Measurements from ENCODE around the gene GNG10. TPM values are rescaled to one million over a fixed set of nuclear protein-coding genes. Genes with fewer than 3 reads are reported as not detected.

Gene GNG10
- total RNA-seq, 4 donors from 2014 or later: 9.0 to 54.9 (median 37.8) TPM

GRCh38 chr9:111715471-111715870, 54.1 kb downstream of the GNG10 start:
- no peaks in the 10 kb centered on the region for H3K4me1 ChIP-seq
- H3K4me3 ChIP-seq: no peak overlapping the region
- no peaks in the 10 kb centered on the region for H3K36me3 ChIP-seq
- intact Hi-C loops (cut with DNase I): no loop called here
- DNase-seq: no peak
- no peak overlapping the region for H3K27ac ChIP-seq
- no peaks in the 10 kb centered on the region for H3K9me3 ChIP-seq
- TF ChIP-seq POLR2A (IDR thresholded peaks at IDR 0.05) (no peak), CTCF (IDR thresholded peaks at IDR 0.05) (no peak)
- no peaks in the 10 kb centered on the region for H3K27me3 ChIP-seq

GRCh38 chr9:111719541-111719940, 58.1 kb downstream of the GNG10 start:
- TF ChIP-seq CTCF (IDR thresholded peaks at IDR 0.05) (no peak), POLR2A (IDR thresholded peaks at IDR 0.05) (no peak)
- Histone ChIP-seq H3K9me3 (no peaks in the 10 kb centered on the region), H3K4me1 (peaks cover 0 to 6% (median 0%) of the 10 kb centered on the region in 3 donors), H3K27ac (no peak overlapping the region), H3K27me3 (no peaks in the 10 kb centered on the region), H3K36me3 (no peaks in the 10 kb centered on the region), H3K4me3 (no peak overlapping the region)
- 83 to 100% methylated on average over 2 of the region's 2 CpGs for WGBS, 2 donors
- intact Hi-C loops (cut with DNase I): no loop called here
- no peak for DNase-seq

Other genes with a start within 250 kb of the GNG10 start
- 10 to 100 TPM; 35.6 to 76.9 (median 47.4) TPM for gene ECPAS, start 177.2 kb upstream of the GNG10 start, total RNA-seq
- gene ZNF483, start 136.4 kb upstream of the GNG10 start, total RNA-seq: 1 to 10 TPM in 2 of 4 donors, under 1 TPM in 2; 0.23 to 6.5 (median 1.00) TPM
- gene PTGR1, start 62.0 kb upstream of the GNG10 start, total RNA-seq: 100 to 1,000 TPM in 3 of 4 donors, 10 to 100 TPM in 1; 61.6 to 304 (median 170) TPM
- gene DNAJC25, start 30.3 kb upstream of the GNG10 start, total RNA-seq: 1 to 10 TPM; 7.2 to 8.7 (median 7.6) TPM
- 1 to 10 TPM in 1 of 4 donors, under 1 TPM in 1, not detected in 2; 0.15 to 5.8 TPM for gene SHOC1, start 133.3 kb downstream of the GNG10 start, total RNA-seq
- gene UGCG, start 235.2 kb downstream of the GNG10 start, total RNA-seq: 100 to 1,000 TPM in 1 of 4 donors, 10 to 100 TPM in 3; 31.4 to 131 (median 46.7) TPM